Gastrocnemius medialis (tissue), 4 donors: ENCODE measurements around the gene COL4A3.
A peak's percentile ranks its signal among the peaks of the same experiment; 100 is the strongest.

Experiments
- POLR2A ChIP-seq, 2 donors: fragments of 450-650 bp; IDR thresholded peaks; one replicate each; pipeline ENCODE4 v1.6.1; 2017; ENCODE audit warnings: antibody characterized with exemption in 2 of 2, mild to moderate bottlenecking in 2 of 2, moderate library complexity in 2 of 2
- TF ChIP-seq, protein P1 (sequence below), 5 experiments: fragments of 450-650 bp in 3 of 5; fragments of 200-600 bp in 2 of 5; sonication (generic) in 2 of 5; IDR thresholded peaks in 4 of 5; conservative IDR thresholded peaks in 1 of 5; 1 replicate in 4 of 5; 2 replicates in 1 of 5; pipeline ENCODE4 v1.5.1; 2016 to 2019; ENCODE audit warnings: antibody characterized with exemption in 5 of 5, mild to moderate bottlenecking in 3 of 5, moderate library complexity in 3 of 5

DNA sequence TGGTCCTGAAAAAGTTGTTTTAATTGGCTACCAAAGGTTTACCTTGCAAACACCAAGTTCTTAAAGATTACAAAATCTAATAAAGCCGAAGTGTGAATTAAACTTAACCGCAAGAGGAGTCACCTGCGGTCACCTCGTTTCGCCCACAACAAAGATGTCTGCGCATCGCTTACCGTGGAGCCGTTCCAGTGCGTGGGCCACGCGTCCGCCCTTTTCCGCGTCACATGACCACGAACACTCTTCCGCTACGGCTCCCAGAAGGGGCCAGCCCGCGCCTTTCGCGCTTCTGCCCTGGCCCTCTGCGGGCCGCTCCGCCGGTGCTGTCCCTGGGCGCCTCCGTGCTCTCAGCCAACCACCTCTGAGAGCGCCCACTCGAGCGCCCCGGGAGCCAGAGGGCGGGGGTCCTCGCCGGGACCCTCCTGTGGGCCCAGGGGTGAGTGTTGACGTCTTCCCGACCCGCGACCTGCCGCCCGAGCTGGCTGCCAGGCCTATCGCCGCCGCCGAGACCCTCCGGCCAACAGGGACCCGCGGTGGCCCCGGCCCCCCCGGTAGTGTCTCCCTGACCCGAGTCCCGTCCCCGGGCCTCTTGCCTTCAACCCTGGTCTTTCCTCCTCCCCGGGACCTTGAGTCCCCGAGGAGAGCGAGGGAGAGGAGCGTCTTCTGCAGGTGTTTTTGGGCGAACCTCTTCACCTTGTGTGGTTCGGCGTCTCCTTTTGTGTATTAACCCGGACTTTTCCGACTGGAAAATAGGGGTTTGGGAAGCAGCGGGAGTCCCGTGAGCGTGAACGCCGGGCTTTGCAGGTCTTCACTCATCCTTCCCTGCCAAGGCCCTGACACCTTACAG lies 160.8 kb downstream of the COL4A3 start, which contains the start of gene MFF:
- TF ChIP-seq, protein P1, sequence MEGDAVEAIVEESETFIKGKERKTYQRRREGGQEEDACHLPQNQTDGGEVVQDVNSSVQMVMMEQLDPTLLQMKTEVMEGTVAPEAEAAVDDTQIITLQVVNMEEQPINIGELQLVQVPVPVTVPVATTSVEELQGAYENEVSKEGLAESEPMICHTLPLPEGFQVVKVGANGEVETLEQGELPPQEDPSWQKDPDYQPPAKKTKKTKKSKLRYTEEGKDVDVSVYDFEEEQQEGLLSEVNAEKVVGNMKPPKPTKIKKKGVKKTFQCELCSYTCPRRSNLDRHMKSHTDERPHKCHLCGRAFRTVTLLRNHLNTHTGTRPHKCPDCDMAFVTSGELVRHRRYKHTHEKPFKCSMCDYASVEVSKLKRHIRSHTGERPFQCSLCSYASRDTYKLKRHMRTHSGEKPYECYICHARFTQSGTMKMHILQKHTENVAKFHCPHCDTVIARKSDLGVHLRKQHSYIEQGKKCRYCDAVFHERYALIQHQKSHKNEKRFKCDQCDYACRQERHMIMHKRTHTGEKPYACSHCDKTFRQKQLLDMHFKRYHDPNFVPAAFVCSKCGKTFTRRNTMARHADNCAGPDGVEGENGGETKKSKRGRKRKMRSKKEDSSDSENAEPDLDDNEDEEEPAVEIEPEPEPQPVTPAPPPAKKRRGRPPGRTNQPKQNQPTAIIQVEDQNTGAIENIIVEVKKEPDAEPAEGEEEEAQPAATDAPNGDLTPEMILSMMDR (IDR thresholded peaks at IDR 0.05 in 4 of 5, conservative IDR thresholded peaks at IDR 0.05 in 1 of 5): peak; percentile 5 to 38 (median 27)
- peak; percentile 79 to 87 for TF ChIP-seq POLR2A (IDR thresholded peaks at IDR 0.05)
